IMR-90 (cell line): ENCODE measurements around the gene CNGB1. TPM values are rescaled to one million over a fixed set of nuclear protein-coding genes. Genes with fewer than 3 reads are reported as not detected.

Experiments used
- ATAC-seq: fragments of 200-7000 bp; cut with Tn5 transposase; 2 replicates; pipeline ENCODE4 v1.9.1; 2020; ENCODE audit warnings: low read depth, mild to moderate bottlenecking, moderate library complexity
- BruUV-seq: library from RNA; stranded (reverse); fragments of 400-500 nt; replicated peaks from 2 replicates; lab custom pipeline; 2021; lab: Mats Ljungman, UMichigan
- CTCF ChIA-PET: fragments of 300-600 bp; formaldehyde crosslinking; extraction: SDS; loops from one replicate; lab custom pipeline; 2021; ENCODE audit warnings: antibody characterized with exemption; lab: Yijun Ruan, JAX
- POLR2A ChIA-PET: fragments of 300-600 bp; sonication (Branson Sonifier 250); formaldehyde crosslinking; loops from one replicate; lab custom pipeline; 2022; ENCODE audit warnings: antibody characterized with exemption; ENCODE audit not compliant: unreplicated experiment; lab: Charles Lee
- DNase-seq: peaks from one replicate; pipeline ENCODE4 v3.0.0; 2013
- H2AFZ ChIP-seq: replicated peaks from 2 replicates; pipeline ENCODE3; 2013; ENCODE audit warnings: low read length, mild to moderate bottlenecking; ENCODE audit not compliant: poor library complexity
- H2AK5ac ChIP-seq: 2 replicates; pipeline ENCODE4 v1.6.1; 2013; ENCODE audit warnings: low read depth, low read length, inconsistent platforms
- H2AK9ac ChIP-seq: replicated peaks from 2 replicates; pipeline ENCODE3; 2013; ENCODE audit warnings: mild to moderate bottlenecking, low read depth, low read length, moderate library complexity; ENCODE audit not compliant: poor library complexity
- H2BK120ac ChIP-seq: 2 replicates; pipeline ENCODE4 v1.6.1; 2013; ENCODE audit warnings: low read depth, low read length, inconsistent platforms
- H2BK15ac ChIP-seq: 3 replicates; pipeline ENCODE4 v1.6.1; 2013; ENCODE audit warnings: low read depth, low read length, inconsistent platforms
- H2BK20ac ChIP-seq: 2 replicates; pipeline ENCODE4 v1.6.1; 2013; ENCODE audit warnings: low read depth, mild to moderate bottlenecking, inconsistent platforms, low read length, moderate library complexity
- H2BK5ac ChIP-seq: 2 replicates; pipeline ENCODE4 v1.6.1; 2013; ENCODE audit warnings: mild to moderate bottlenecking, low read depth, low read length, inconsistent platforms; ENCODE audit not compliant: poor library complexity, severe bottlenecking
- H3K14ac ChIP-seq: replicated peaks from 2 replicates; pipeline ENCODE4 v1.6.1; 2013; ENCODE audit warnings: low read depth, low read length, inconsistent platforms
- H3K18ac ChIP-seq: 2 replicates; pipeline ENCODE4 v1.6.1; 2013; ENCODE audit warnings: low read depth, low read length, control low read depth
- H3K23ac ChIP-seq: 2 replicates; pipeline ENCODE4 v1.6.1; 2013; ENCODE audit warnings: low read depth, low read length, inconsistent platforms
- H3K27ac ChIP-seq: 2 replicates; pipeline ENCODE4 v1.5.1; 2013; ENCODE audit warnings: mild to moderate bottlenecking, control low read depth, low read length; ENCODE audit not compliant: insufficient read depth
- H3K27me3 ChIP-seq: 2 replicates; pipeline ENCODE4 v1.6.1; 2013; ENCODE audit warnings: low read length; ENCODE audit not compliant: control insufficient read depth, insufficient read depth
- H3K36me3 ChIP-seq: 2 replicates; pipeline ENCODE4 v1.6.1; 2013; ENCODE audit warnings: low read length, mixed read lengths; ENCODE audit not compliant: control insufficient read depth, insufficient read depth
- H3K4ac ChIP-seq: 2 replicates; pipeline ENCODE4 v1.6.1; 2013; ENCODE audit warnings: low read depth, low read length, inconsistent platforms
- H3K4me1 ChIP-seq: 2 replicates; pipeline ENCODE4 v1.6.1; 2013; ENCODE audit warnings: low read length, mixed read lengths; ENCODE audit not compliant: control insufficient read depth, insufficient read depth
- H3K4me2 ChIP-seq: 2 replicates; pipeline ENCODE4 v1.6.1; 2013; ENCODE audit warnings: low read depth, mild to moderate bottlenecking, control low read depth, low read length, moderate library complexity
- H3K4me3 ChIP-seq: 2 replicates; pipeline ENCODE4 v1.5.1; 2013; ENCODE audit warnings: low read depth, mild to moderate bottlenecking, control low read depth, low read length, moderate library complexity; ENCODE audit not compliant: insufficient read depth
- H3K56ac ChIP-seq: 2 replicates; pipeline ENCODE4 v1.6.1; 2013; ENCODE audit warnings: low read length, inconsistent platforms; ENCODE audit not compliant: insufficient read depth; ENCODE audit errors: extremely low read depth
- H3K79me1 ChIP-seq, 2 experiments: 2 replicates each; pipeline ENCODE4 v1.6.1; 2013; ENCODE audit warnings: low read length in 2 of 2, inconsistent platforms in 1 of 2, low read depth in 1 of 2
- H3K9ac ChIP-seq: 2 replicates; pipeline ENCODE4 v1.6.1; 2013; ENCODE audit warnings: low read depth, low read length, control low read depth
- H3K9me1 ChIP-seq: 2 replicates; pipeline ENCODE4 v1.6.1; 2013; ENCODE audit warnings: low read length, inconsistent platforms; ENCODE audit not compliant: insufficient read depth
- H3K9me3 ChIP-seq: 2 replicates; pipeline ENCODE4 v1.6.1; 2013; ENCODE audit warnings: low read length; ENCODE audit not compliant: control insufficient read depth, insufficient read depth
- H4K20me1 ChIP-seq: 2 replicates; pipeline ENCODE4 v1.6.1; 2013; ENCODE audit warnings: low read length, inconsistent platforms; ENCODE audit not compliant: insufficient read depth
- H4K5ac ChIP-seq: 2 replicates; pipeline ENCODE4 v1.6.1; 2013; ENCODE audit warnings: mild to moderate bottlenecking, low read depth, low read length, control low read depth
- H4K8ac ChIP-seq, 2 experiments: 2 replicates each; pipeline ENCODE4 v1.6.1; 2013; ENCODE audit warnings: low read depth in 2 of 2, low read length in 2 of 2, control low read depth in 1 of 2, inconsistent platforms in 1 of 2
- H4K91ac ChIP-seq: 2 replicates; pipeline ENCODE4 v1.6.1; 2013; ENCODE audit warnings: low read depth, low read length, inconsistent platforms; ENCODE audit not compliant: insufficient read depth
- BHLHE40 ChIP-seq: fragments of 150-350 bp; IDR thresholded peaks from 2 replicates; pipeline ENCODE4 v1.6.1; 2016; ENCODE audit warnings: mild to moderate bottlenecking, low read depth, low read length
- CHD1 ChIP-seq: IDR thresholded peaks from 2 replicates; pipeline ENCODE4 v1.6.1; 2012; ENCODE audit warnings: low read depth, low read length, improper control_type of control experiment
- ELK1 ChIP-seq: fragments of 150-350 bp; IDR thresholded peaks from 2 replicates; pipeline ENCODE4 v1.6.1; 2016; ENCODE audit warnings: low read depth, mild to moderate bottlenecking, low read length, moderate library complexity, borderline replicate concordance
- FOS ChIP-seq: fragments of 150-350 bp; IDR thresholded peaks from 2 replicates; pipeline ENCODE4 v1.6.1; 2016; ENCODE audit warnings: low read depth, low read length
- MAZ ChIP-seq: IDR thresholded peaks from 2 replicates; pipeline ENCODE4 v1.6.1; 2012; ENCODE audit warnings: low read depth, mild to moderate bottlenecking, low read length, improper control_type of control experiment, moderate library complexity, borderline replicate concordance
- NFE2L2 ChIP-seq: fragments of 150-350 bp; IDR thresholded peaks from 2 replicates; pipeline ENCODE4 v1.6.1; 2016; ENCODE audit warnings: low read depth, mild to moderate bottlenecking, low read length
- SMC3 ChIP-seq: fragments of 150-350 bp; IDR thresholded peaks from 2 replicates; pipeline ENCODE4 v1.6.1; 2016; ENCODE audit warnings: low read depth, mild to moderate bottlenecking, antibody characterized with exemption, low read length, moderate library complexity
- WGBS, 2 experiments: methylation state at CpG; one replicate each; pipeline versions ENCODE4 v1.1.5 to v1.1.7; 2013; ENCODE audit warnings: missing lambda C conversion rate in 2 of 2; ENCODE audit not compliant: insufficient read length in 1 of 2; ENCODE audit errors: extremely low coverage in 2 of 2; 5-methylcytosine and 5-hydroxymethylcytosine counted together
- dilution Hi-C: fragments of 300-500 bp; cut with HindIII; formaldehyde crosslinking; loops from one replicate; pipeline ENCODE4 v1.14.3; 2018; ENCODE audit warnings: low sequenced_read_pairs; ENCODE audit not compliant: unreplicated experiment
- in situ Hi-C: fragments of 300-500 bp; cut with MboI; formaldehyde crosslinking; loops from 3 replicates; pipeline ENCODE4 v1.14.3; 2019; ENCODE audit warnings: low sequenced_read_pairs, inconsistent platforms, mixed read lengths
- intact Hi-C: fragments of 100-400 bp; cut with micrococcal nuclease; formaldehyde crosslinking; loops from 2 replicates; pipeline ENCODE4 v1.10.0; 2022
- polyA plus RNA-seq, 3 experiments: library from polyadenylated mRNA; depleted of rRNA; stranded (reverse); fragments of >200 nt; gene quantifications; 2 replicates each; pipeline ENCODE4 v1.2.3, GENCODE V29; 2012; ENCODE audit warnings: low replicate concordance in 1 of 3
- total RNA-seq: library from RNA; depleted of rRNA; stranded (reverse); fragments of >200 nt; gene quantifications from 2 replicates; pipeline ENCODE4 v1.2.3, GENCODE V29; 2012
- TF ChIP-seq, protein P1 (sequence below): fragments of 150-350 bp; IDR thresholded peaks from 2 replicates; pipeline ENCODE4 v1.6.1; 2017; ENCODE audit warnings: mild to moderate bottlenecking, antibody characterized with exemption, low read length, low read depth

CNGB1 gene
- total and polyA plus RNA-seq, 2 of the 4 experiments (the other 2 are of a cell fraction): not detected

DNA sequence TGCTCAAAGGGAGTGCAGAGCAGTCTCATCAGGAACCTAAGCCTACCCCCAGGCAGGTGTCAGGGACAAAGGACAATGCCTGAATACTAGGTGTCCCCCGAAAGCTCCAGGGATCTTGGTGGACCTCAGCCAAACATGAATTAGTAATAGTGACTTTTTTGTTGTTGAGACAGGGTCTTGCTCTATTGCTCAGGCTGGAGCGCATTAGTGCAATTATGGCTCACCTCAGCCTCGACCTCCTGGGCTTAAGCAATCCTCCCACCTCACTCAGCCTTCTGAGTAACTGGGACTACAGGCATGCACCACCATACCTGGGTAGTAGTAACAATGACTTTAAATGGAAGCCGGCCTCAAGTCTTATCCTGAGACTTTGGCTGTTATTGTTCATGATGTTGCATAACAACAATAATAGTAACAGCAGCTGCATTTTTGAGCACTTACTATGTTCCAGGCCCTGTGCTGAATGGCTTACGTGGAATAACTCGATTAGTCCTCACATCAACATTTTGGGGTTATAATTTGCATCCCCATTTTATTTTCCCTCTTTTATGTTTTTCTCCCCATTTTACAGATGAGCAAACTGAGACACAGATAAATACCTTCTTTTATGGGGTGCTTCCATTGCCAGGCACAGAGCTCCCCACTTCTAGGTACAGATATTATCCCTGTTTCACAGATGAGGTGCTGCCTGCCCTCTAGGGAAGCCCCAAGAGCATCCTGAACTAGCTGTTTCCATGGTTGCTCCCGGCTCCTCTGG, 19.5 kb downstream of the CNGB1 start:
- Histone ChIP-seq H3K14ac (no peak overlapping the region), H3K9ac (no peak overlapping the region), H2AK5ac (no peak overlapping the region), H3K4me1 (no peaks in the 10 kb centered on the region), H3K79me1 (no peaks in the 10 kb centered on the region), H2BK20ac (no peak overlapping the region), H4K5ac (no peak overlapping the region), H3K18ac (no peak overlapping the region), H3K9me3 (no peaks in the 10 kb centered on the region; the same call in 1 of the 2 replicates), H2BK5ac (no peak overlapping the region), H2AK9ac (no peak overlapping the region), H2BK120ac (no peak overlapping the region), H2BK15ac (no peak overlapping the region), H3K9me1 (no peaks in the 10 kb centered on the region), H3K4ac (no peak overlapping the region), H3K27me3 (peaks cover 36% of the 10 kb centered on the region), H3K23ac (no peak overlapping the region), H3K27ac (no peak overlapping the region), H4K20me1 (no peaks in the 10 kb centered on the region), H2AFZ (no peak overlapping the region), H4K91ac (no peak overlapping the region), H3K56ac (no peak overlapping the region), H3K4me2 (no peak overlapping the region), H3K36me3 (no peaks in the 10 kb centered on the region), H4K8ac (no peak overlapping the region), H3K4me3 (no peak overlapping the region)
- no peak for ATAC-seq
- POLR2A ChIA-PET: no interaction called here
- no peak for TF ChIP-seq FOS
- no peak for TF ChIP-seq NFE2L2
- TF ChIP-seq, protein P1, sequence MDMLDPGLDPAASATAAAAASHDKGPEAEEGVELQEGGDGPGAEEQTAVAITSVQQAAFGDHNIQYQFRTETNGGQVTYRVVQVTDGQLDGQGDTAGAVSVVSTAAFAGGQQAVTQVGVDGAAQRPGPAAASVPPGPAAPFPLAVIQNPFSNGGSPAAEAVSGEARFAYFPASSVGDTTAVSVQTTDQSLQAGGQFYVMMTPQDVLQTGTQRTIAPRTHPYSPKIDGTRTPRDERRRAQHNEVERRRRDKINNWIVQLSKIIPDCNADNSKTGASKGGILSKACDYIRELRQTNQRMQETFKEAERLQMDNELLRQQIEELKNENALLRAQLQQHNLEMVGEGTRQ: no peak
- no peak for TF ChIP-seq BHLHE40
- TF ChIP-seq SMC3: no peak
- TF ChIP-seq MAZ: no peak
- TF ChIP-seq CHD1: no peak
- no peak for TF ChIP-seq ELK1
- no TSS peak for BruUV-seq
- dilution Hi-C loops (no loop called here), in situ Hi-C loops (no loop called here), intact Hi-C loops (no loop called here)
- no peak for DNase-seq
- 58% methylated on average over 2 of the region's 7 CpGs; no CpG with 5 or more reads in 1 of the 2 experiments for WGBS, 2 experiments
- CTCF ChIA-PET: no interaction called here
